Esophagus (tissue), 2 donors: ENCODE data around the gene KDM4C. TPM values are rescaled to one million over a fixed set of nuclear protein-coding genes. Genes with fewer than 3 reads are reported as not detected.

Source experiments
- H3K27ac ChIP-seq, 2 donors: one replicate each; pipeline ENCODE4 v1.5.1; 2013; ENCODE audit warnings: low read depth in 2 of 2, mild to moderate bottlenecking in 2 of 2, inconsistent platforms in 1 of 2, low read length in 1 of 2, moderate library complexity in 1 of 2
- H3K27me3 ChIP-seq, 2 donors: one replicate each; pipeline ENCODE4 v1.6.1; 2013; ENCODE audit warnings: low read length in 2 of 2, control low read depth in 1 of 2, mild to moderate bottlenecking in 1 of 2; ENCODE audit not compliant: insufficient read depth in 2 of 2, control insufficient read depth in 1 of 2
- H3K36me3 ChIP-seq, 2 donors: one replicate each; pipeline ENCODE4 v1.6.1; 2013; ENCODE audit warnings: low read length in 1 of 2; ENCODE audit not compliant: control insufficient read depth in 2 of 2, insufficient read depth in 2 of 2
- H3K4me1 ChIP-seq, 2 donors: one replicate each; pipeline ENCODE4 v1.6.1; 2013; ENCODE audit warnings: low read length in 1 of 2; ENCODE audit not compliant: control insufficient read depth in 2 of 2, insufficient read depth in 2 of 2
- H3K4me3 ChIP-seq, 2 donors: one replicate each; pipeline ENCODE4 v1.5.1; 2013; ENCODE audit warnings: low read length in 2 of 2, mild to moderate bottlenecking in 2 of 2, low read depth in 1 of 2, moderate library complexity in 1 of 2
- H3K9me3 ChIP-seq, 2 donors: one replicate each; pipeline ENCODE4 v1.6.1; 2013; ENCODE audit warnings: mild to moderate bottlenecking in 2 of 2, low read depth in 1 of 2, low read length in 1 of 2, moderate library complexity in 1 of 2; ENCODE audit not compliant: control insufficient read depth in 2 of 2, insufficient read depth in 1 of 2
- WGBS, 2 donors: extraction: QIAGEN DNeasy Blood & Tissue Kit; methylation state at CpG; one replicate each; pipeline ENCODE4 v1.1.7; 2013; 5-methylcytosine and 5-hydroxymethylcytosine counted together
- polyA plus RNA-seq, 2 donors: library from polyadenylated mRNA; stranded (reverse); fragments of 200-250 nt; gene quantifications; one replicate each; pipeline ENCODE4 v1.2.3, GENCODE V29; 2013
- donor health status: healthy with polysubstance abuse.
- donor health status: Bipolar disorder and iron deficiency.

Gene KDM4C
- polyA plus RNA-seq, 2 donors, result 5.9 to 8.0 TPM

- Histone ChIP-seq H3K27me3 (no peaks in the 10 kb centered on the region), H3K9me3 (no peaks in the 10 kb centered on the region), H3K4me1 (no peaks in the 10 kb centered on the region), H3K36me3 (no peaks in the 10 kb centered on the region), H3K27ac (no peak overlapping the region), H3K4me3 (no peak overlapping the region)
- WGBS, 2 donors, result 79 to 82% methylated on average over 3 of the region's 3 CpGs
These were observed 452.2 kb downstream of the KDM4C start for GRCh38 chr9:7209990-7210389.

- H3K27ac ChIP-seq, result no peak overlapping the region
- WGBS, 2 donors, result 72 to 79% methylated on average over 8 of the region's 8 CpGs
These were observed 453.3 kb downstream of the KDM4C start for GRCh38 chr9:7210854-7211637.

GRCh38 chr9:7211657-7212056 is 453.9 kb downstream of the KDM4C start:
- no peaks in the 10 kb centered on the region for H3K36me3 ChIP-seq
- WGBS, 2 donors, result 91% methylated on average over 3 of the region's 3 CpGs

More at GRCh38 chr9:7210854-7211637, 453.3 kb downstream of the KDM4C start:
- Histone ChIP-seq H3K27me3 (no peaks in the 10 kb centered on the region), H3K4me3 (no peak overlapping the region), H3K9me3 (no peaks in the 10 kb centered on the region), H3K4me1 (no peaks in the 10 kb centered on the region), H3K36me3 (no peaks in the 10 kb centered on the region)

GRCh38 chr9:7212101-7212500 is 454.3 kb downstream of the KDM4C start:
- H3K36me3 ChIP-seq, result no peaks in the 10 kb centered on the region
- no peak overlapping the region for H3K27ac ChIP-seq
- H3K27me3 ChIP-seq, result no peaks in the 10 kb centered on the region
- 62 to 66% methylated on average over 4 of the region's 4 CpGs for WGBS, 2 donors
- H3K4me1 ChIP-seq, result peaks cover 0 to 2% of the 10 kb centered on the region in 2 donors
- no peaks in the 10 kb centered on the region for H3K9me3 ChIP-seq
- H3K4me3 ChIP-seq, result no peak overlapping the region

More at GRCh38 chr9:7211657-7212056, 453.9 kb downstream of the KDM4C start:
- Histone ChIP-seq H3K4me1 (peaks cover 0 to 2% of the 10 kb centered on the region in 2 donors), H3K4me3 (no peak overlapping the region), H3K27me3 (no peaks in the 10 kb centered on the region), H3K9me3 (no peaks in the 10 kb centered on the region), H3K27ac (no peak overlapping the region)

GRCh38 chr9:7216004-7216841 is 458.4 kb downstream of the KDM4C start:
- WGBS, 2 donors, result 39 to 57% methylated on average over 7 of the region's 7 CpGs
- Histone ChIP-seq H3K36me3 (no peaks in the 10 kb centered on the region), H3K27me3 (no peaks in the 10 kb centered on the region), H3K4me1 (peaks cover 0 to 2% of the 10 kb centered on the region in 2 donors), H3K27ac (peak overlapping the region in 1 of 2 donors; percentile 64), H3K9me3 (no peaks in the 10 kb centered on the region), H3K4me3 (no peak overlapping the region)

GRCh38 chr9:7223981-7224380 is 466.2 kb downstream of the KDM4C start:
- H3K4me1 ChIP-seq, result no peaks in the 10 kb centered on the region
- WGBS, 2 donors, result 37 to 45% methylated on average over 6 of the region's 6 CpGs
- peaks cover 0 to 2% of the 10 kb centered on the region in 2 donors for H3K27me3 ChIP-seq
- H3K36me3 ChIP-seq, result no peaks in the 10 kb centered on the region
- no peak overlapping the region for H3K27ac ChIP-seq
- no peaks in the 10 kb centered on the region for H3K9me3 ChIP-seq
- H3K4me3 ChIP-seq, result no peak overlapping the region

Other genes starting within 250 kb of the KDM4C start
- gene GLDC, start 112.2 kb upstream of the KDM4C start, polyA plus RNA-seq, result 1 to 10 TPM; 2.3 to 2.7 TPM